D721Med (cell line): ENCODE measurements around the gene SMG7.

Source experiments
- DNase-seq: peaks from one replicate; pipeline ENCODE4 v3.0.0; 2011; ENCODE audit warnings: low spot score; ENCODE audit not compliant: insufficient read length
- FAIRE-seq: peaks from 2 replicates; lab custom pipeline; 2011; peaks lifted over from hg19 to GRCh38; lab: Jason Lieb, UNC
- CTCF ChIP-seq: IDR thresholded peaks from 2 replicates; pipeline ENCODE4 v1.5.1; 2012; ENCODE audit warnings: mild to moderate bottlenecking, control low read depth; ENCODE audit not compliant: insufficient read depth; ENCODE audit errors: missing control alignments

Gene SMG7

GRCh38 chr1:183583466-183583865, 111.2 kb downstream of the SMG7 start:
- FAIRE-seq, result no peak
- no peak for DNase-seq
- no peak for TF ChIP-seq CTCF

GRCh38 chr1:183584147-183584546, 111.8 kb downstream of the SMG7 start:
- no peak for TF ChIP-seq CTCF
- FAIRE-seq (no peak), DNase-seq (no peak)

- no peak for FAIRE-seq
- TF ChIP-seq CTCF, result no peak
- no peak for DNase-seq
These were observed 112.7 kb downstream of the SMG7 start for GRCh38 chr1:183585038-183585437.

GRCh38 chr1:183586455-183586854, 114.2 kb downstream of the SMG7 start:
- DNase-seq, result no peak
- no peak for TF ChIP-seq CTCF
- no peak for FAIRE-seq

GRCh38 chr1:183586926-183587325, 114.6 kb downstream of the SMG7 start:
- no peak for TF ChIP-seq CTCF
- FAIRE-seq (no peak), DNase-seq (no peak)

- DNase-seq (no peak), FAIRE-seq (no peak)
- no peak for TF ChIP-seq CTCF
These were observed 116.5 kb downstream of the SMG7 start for GRCh38 chr1:183588827-183589226.

GRCh38 chr1:183589384-183589783, 117.1 kb downstream of the SMG7 start:
- TF ChIP-seq CTCF, result no peak
- FAIRE-seq (no peak), DNase-seq (no peak)
